Esophagus (tissue), 2 donors: Measurements from ENCODE around the gene P3H1. TPM values are rescaled to one million over a fixed set of nuclear protein-coding genes. Genes with fewer than 3 reads are reported as not detected.
"Not testable (repeated sequence)": the region's sequence is repeated elsewhere in the genome, so short reads cannot be mapped to it uniquely, and the experiment has no call there.

Experiments
- H3K27ac ChIP-seq, 2 donors: one replicate each; pipeline ENCODE4 v1.5.1; 2013; ENCODE audit warnings: low read depth in 2 of 2, mild to moderate bottlenecking in 2 of 2, inconsistent platforms in 1 of 2, low read length in 1 of 2, moderate library complexity in 1 of 2
- H3K27me3 ChIP-seq, 2 donors: one replicate each; pipeline ENCODE4 v1.6.1; 2013; ENCODE audit warnings: low read length in 2 of 2, control low read depth in 1 of 2, mild to moderate bottlenecking in 1 of 2; ENCODE audit not compliant: insufficient read depth in 2 of 2, control insufficient read depth in 1 of 2
- H3K36me3 ChIP-seq, 2 donors: one replicate each; pipeline ENCODE4 v1.6.1; 2013; ENCODE audit warnings: low read length in 1 of 2; ENCODE audit not compliant: control insufficient read depth in 2 of 2, insufficient read depth in 2 of 2
- H3K4me1 ChIP-seq, 2 donors: one replicate each; pipeline ENCODE4 v1.6.1; 2013; ENCODE audit warnings: low read length in 1 of 2; ENCODE audit not compliant: control insufficient read depth in 2 of 2, insufficient read depth in 2 of 2
- H3K4me3 ChIP-seq, 2 donors: one replicate each; pipeline ENCODE4 v1.5.1; 2013; ENCODE audit warnings: low read length in 2 of 2, mild to moderate bottlenecking in 2 of 2, low read depth in 1 of 2, moderate library complexity in 1 of 2
- H3K9me3 ChIP-seq, 2 donors: one replicate each; pipeline ENCODE4 v1.6.1; 2013; ENCODE audit warnings: mild to moderate bottlenecking in 2 of 2, low read depth in 1 of 2, low read length in 1 of 2, moderate library complexity in 1 of 2; ENCODE audit not compliant: control insufficient read depth in 2 of 2, insufficient read depth in 1 of 2
- WGBS, 2 donors: extraction: QIAGEN DNeasy Blood & Tissue Kit; methylation state at CpG; one replicate each; pipeline ENCODE4 v1.1.7; 2013; 5-methylcytosine and 5-hydroxymethylcytosine counted together
- polyA plus RNA-seq, 2 donors: library from polyadenylated mRNA; stranded (reverse); fragments of 200-250 nt; gene quantifications; one replicate each; pipeline ENCODE4 v1.2.3, GENCODE V29; 2013
- donor health status: healthy with polysubstance abuse.
- donor health status: Bipolar disorder and iron deficiency.

The P3H1 gene
- polyA plus RNA-seq, 2 donors = 6.4 to 11.4 TPM

- Histone ChIP-seq H3K4me1 (no peaks in the 10 kb centered on the region), H3K36me3 (peaks cover 0 to under 1% of the 10 kb centered on the region in 2 donors), H3K4me3 (no peak overlapping the region), H3K27ac (no peak overlapping the region), H3K27me3 (no peaks in the 10 kb centered on the region), H3K9me3 (no peaks in the 10 kb centered on the region)
- 45 to 64% methylated on average over 6 of the region's 6 CpGs for WGBS, 2 donors
Measured at GRCh38 chr1:42723511-42723910, 43.3 kb downstream of the P3H1 start.

- H3K27ac ChIP-seq, H3K4me3 ChIP-seq, H3K4me1 ChIP-seq, H3K27me3 ChIP-seq, H3K36me3 ChIP-seq, H3K9me3 ChIP-seq: not testable (repeated sequence)
- WGBS, 2 donors = 99 to 100% methylated on average over 2 of the region's 2 CpGs
Measured at GRCh38 chr1:42722403-42722802, 44.4 kb downstream of the P3H1 start.

DNA sequence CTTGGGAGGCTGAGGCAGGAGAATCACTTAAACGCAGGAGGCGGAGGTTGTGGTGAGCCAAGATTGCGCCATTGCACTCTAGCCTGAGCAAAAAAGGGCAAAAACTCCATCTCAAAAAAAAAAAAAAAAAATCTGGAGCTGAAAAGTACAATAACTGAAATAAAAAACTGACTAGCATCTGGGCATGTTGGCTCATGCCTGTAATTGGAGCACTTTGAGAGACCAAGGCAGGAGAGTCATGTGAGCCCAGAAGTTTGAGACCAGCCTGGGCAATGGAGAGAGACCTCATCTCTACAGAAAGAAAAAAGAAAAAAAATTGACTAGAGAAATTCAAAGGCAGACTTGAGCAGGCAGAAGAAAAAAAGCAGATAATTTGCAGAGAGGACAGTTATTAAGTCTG is 44.9 kb downstream of the P3H1 start:
- Histone ChIP-seq H3K27ac (no peak overlapping the region), H3K4me3 (no peak overlapping the region), H3K27me3 (no peaks in the 10 kb centered on the region), H3K4me1 (no peaks in the 10 kb centered on the region), H3K36me3 (peaks cover 0 to 2% of the 10 kb centered on the region in 2 donors), H3K9me3 (no peaks in the 10 kb centered on the region)
- 93 to 98% methylated on average over 3 of the region's 3 CpGs for WGBS, 2 donors

DNA sequence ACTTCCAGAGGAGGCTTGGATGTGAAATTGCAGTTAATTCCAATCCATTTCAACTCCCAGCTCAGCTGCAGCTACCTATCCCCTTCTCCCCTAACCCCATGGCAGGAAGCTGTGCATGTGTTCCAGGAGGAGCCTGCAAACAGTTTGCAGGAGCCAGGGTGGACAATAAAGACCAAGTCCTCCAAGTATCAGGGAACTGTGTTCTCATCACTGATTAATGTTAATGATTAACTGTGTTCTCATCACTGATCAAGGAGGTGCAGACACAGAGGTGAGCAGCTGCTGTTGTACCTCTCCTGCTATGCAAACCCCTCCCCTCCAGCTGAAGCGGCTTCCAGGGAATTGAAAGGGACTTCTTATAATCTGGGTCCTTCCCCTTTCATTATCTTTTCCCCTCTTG is 46.0 kb downstream of the P3H1 start:
- H3K4me3 ChIP-seq = no peak overlapping the region
- H3K9me3 ChIP-seq = no peaks in the 10 kb centered on the region
- peaks cover 0 to 2% of the 10 kb centered on the region in 2 donors for H3K36me3 ChIP-seq
- H3K27me3 ChIP-seq = no peaks in the 10 kb centered on the region
- no peak overlapping the region for H3K27ac ChIP-seq
- H3K4me1 ChIP-seq = no peaks in the 10 kb centered on the region
- WGBS, 2 donors = 81 to 96% methylated on average over 1 of the region's 1 CpG

DNA sequence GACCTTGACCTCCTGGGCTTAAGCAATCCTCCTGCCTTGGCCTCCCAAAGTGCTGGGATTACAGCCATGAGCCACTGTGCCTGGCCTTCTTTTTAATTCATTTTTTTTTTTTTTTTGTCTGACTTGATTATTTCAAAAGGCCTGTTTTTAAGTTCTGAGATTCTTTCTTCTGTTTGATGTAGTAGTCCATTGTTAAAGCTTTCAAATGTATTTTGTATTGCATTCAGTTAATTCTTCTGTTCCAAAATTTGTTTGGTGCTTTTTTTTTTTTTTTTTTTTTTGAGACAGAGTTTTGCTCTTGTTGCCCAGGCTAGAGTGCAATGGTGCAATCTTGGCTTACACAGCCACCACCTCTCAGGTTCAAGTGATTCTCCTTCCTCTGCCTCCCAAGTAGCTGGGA is 52.4 kb downstream of the P3H1 start:
- H3K4me3 ChIP-seq, H3K4me1 ChIP-seq, H3K27me3 ChIP-seq, H3K36me3 ChIP-seq, H3K27ac ChIP-seq, H3K9me3 ChIP-seq: not testable (repeated sequence)

GRCh38 chr1:42713293-42713692 is 53.5 kb downstream of the P3H1 start:
- peaks cover 0 to 3% of the 10 kb centered on the region in 2 donors for H3K9me3 ChIP-seq
- no peaks in the 10 kb centered on the region for H3K27me3 ChIP-seq
- H3K4me1 ChIP-seq = no peaks in the 10 kb centered on the region
- no peak overlapping the region for H3K4me3 ChIP-seq
- peaks cover 0 to 3% of the 10 kb centered on the region in 2 donors for H3K36me3 ChIP-seq
- H3K27ac ChIP-seq = no peak overlapping the region

GRCh38 chr1:42712808-42713207 is 54.0 kb downstream of the P3H1 start:
- H3K27me3 ChIP-seq, H3K4me1 ChIP-seq, H3K36me3 ChIP-seq, H3K4me3 ChIP-seq, H3K27ac ChIP-seq, H3K9me3 ChIP-seq: not testable (repeated sequence)
- 90 to 93% methylated on average over 3 of the region's 3 CpGs for WGBS, 2 donors

GRCh38 chr1:42703888-42704464 is 62.9 kb downstream of the P3H1 start:
- H3K4me1 ChIP-seq = no peaks in the 10 kb centered on the region
- no peak overlapping the region for H3K4me3 ChIP-seq
- no peaks in the 10 kb centered on the region for H3K27me3 ChIP-seq
- no peaks in the 10 kb centered on the region for H3K9me3 ChIP-seq
- 93 to 97% methylated on average over 7 of the region's 7 CpGs for WGBS, 2 donors
- peaks cover 10 to 12% of the 10 kb centered on the region in 2 donors for H3K36me3 ChIP-seq
- H3K27ac ChIP-seq = no peak overlapping the region

DNA sequence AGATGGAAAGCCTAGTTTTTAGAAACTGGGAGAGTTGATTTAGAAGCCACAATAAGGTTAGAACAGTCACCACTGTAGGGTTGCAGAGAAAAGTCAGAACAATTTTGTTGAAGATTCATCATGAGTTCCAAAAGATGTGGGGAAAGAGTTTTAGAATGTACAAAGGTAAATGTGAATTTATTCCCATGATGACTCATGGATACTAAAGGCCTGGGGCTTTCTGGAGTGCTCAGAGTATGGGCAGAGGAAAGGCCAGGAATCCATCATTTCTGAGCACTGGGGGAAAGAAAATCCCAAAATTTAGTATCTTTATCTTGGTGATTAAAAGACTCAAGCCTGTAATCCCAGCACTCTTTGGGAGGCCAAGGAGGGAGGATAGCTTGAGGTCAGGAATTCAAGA is 66.8 kb downstream of the P3H1 start:
- Histone ChIP-seq H3K4me3 (no peak overlapping the region), H3K27ac (no peak overlapping the region), H3K27me3 (no peaks in the 10 kb centered on the region), H3K9me3 (no peaks in the 10 kb centered on the region), H3K4me1 (no peaks in the 10 kb centered on the region), H3K36me3 (peaks cover 15 to 24% of the 10 kb centered on the region in 2 donors)

DNA sequence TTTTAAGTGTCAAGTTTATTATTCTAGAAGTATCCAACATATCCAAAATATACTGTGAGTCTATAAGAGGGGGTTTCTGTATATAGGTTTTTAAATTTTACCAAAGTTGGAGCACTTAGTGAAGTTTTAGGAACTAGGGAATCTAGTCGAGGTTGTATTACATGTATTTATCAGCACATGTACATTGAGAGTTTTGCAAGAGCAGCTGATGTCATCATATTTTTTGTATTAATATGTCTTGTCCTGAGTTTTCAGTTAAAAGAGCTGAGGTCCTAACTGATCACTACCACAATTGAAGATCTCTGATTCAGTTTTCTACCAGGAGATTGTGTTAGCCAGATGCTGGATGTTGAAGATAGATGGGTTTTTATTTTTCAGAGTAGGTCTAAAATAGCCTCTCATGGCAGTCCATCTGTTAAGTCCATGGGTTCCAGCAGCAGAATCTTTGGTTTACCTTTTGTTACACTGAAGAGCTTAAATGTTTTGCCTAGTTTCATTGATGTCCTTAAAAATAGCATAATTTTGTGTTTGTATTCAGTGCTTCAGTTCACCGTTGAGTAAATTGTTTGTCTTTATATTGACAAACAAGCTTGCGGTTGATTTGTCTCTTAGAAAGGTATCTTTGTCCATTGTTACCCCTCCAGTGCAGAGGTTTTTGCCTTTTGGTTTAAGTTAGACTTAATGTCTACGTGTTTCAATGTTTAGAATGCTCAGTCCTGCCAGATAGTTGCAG is 68.6 kb downstream of the P3H1 start:
- H3K4me1 ChIP-seq = no peaks in the 10 kb centered on the region
- H3K4me3 ChIP-seq = no peak overlapping the region
- peaks cover 12 to 20% of the 10 kb centered on the region in 2 donors for H3K36me3 ChIP-seq
- H3K9me3 ChIP-seq = no peaks in the 10 kb centered on the region
- H3K27me3 ChIP-seq = no peaks in the 10 kb centered on the region
- no peak overlapping the region for H3K27ac ChIP-seq
- 91 to 93% methylated on average over 4 of the region's 4 CpGs for WGBS, 2 donors
